Neural crest cell (in vitro differentiated cells): ENCODE measurements around the gene PSMB7. TPM values are rescaled to one million over a fixed set of nuclear protein-coding genes. Genes with fewer than 3 reads are reported as not detected.
A peak's percentile ranks its signal among the peaks of the same experiment; 100 is the strongest.

ENCODE experiments used
- DNase-seq: peaks from one replicate; pipeline ENCODE4 v3.0.0; 2021; ENCODE audit warnings: low read depth, mixed read lengths, low spot score
- H3K27ac Mint-ChIP-seq: one replicate; pipeline ENCODE4 v1.8.0; 2021; ENCODE audit warnings: mild to moderate bottlenecking, mixed read lengths; ENCODE audit not compliant: unreplicated experiment
- H3K27me3 Mint-ChIP-seq: 2 replicates; pipeline ENCODE4 v1.8.0; 2021; ENCODE audit warnings: low read depth, mild to moderate bottlenecking, mixed read lengths
- H3K36me3 Mint-ChIP-seq: 2 replicates; pipeline ENCODE4 v1.8.0; 2021; ENCODE audit warnings: low read depth, mild to moderate bottlenecking, mixed read lengths
- H3K4me1 Mint-ChIP-seq: 2 replicates; pipeline ENCODE4 v1.8.0; 2021; ENCODE audit warnings: mixed read lengths
- H3K4me3 Mint-ChIP-seq: one replicate; pipeline ENCODE4 v1.8.0; 2021; ENCODE audit warnings: mild to moderate bottlenecking, mixed read lengths
- H3K9me3 Mint-ChIP-seq: 2 replicates; pipeline ENCODE4 v1.8.0; 2021; ENCODE audit warnings: mixed read lengths
- total RNA-seq: library from RNA; stranded (reverse); gene quantifications from 2 replicates; pipeline ENCODE4 v1.2.1, GENCODE V29; 2021
- TF ChIP-seq, protein P1 (sequence below): fragments of 200-600 bp; sonication (generic); conservative IDR thresholded peaks from 2 replicates; pipeline ENCODE4 v1.5.0; 2021; ENCODE audit warnings: antibody characterized with exemption, mild to moderate bottlenecking

The PSMB7 gene
- total RNA-seq, 1 donor from 2014 or later: 196 TPM

DNA sequence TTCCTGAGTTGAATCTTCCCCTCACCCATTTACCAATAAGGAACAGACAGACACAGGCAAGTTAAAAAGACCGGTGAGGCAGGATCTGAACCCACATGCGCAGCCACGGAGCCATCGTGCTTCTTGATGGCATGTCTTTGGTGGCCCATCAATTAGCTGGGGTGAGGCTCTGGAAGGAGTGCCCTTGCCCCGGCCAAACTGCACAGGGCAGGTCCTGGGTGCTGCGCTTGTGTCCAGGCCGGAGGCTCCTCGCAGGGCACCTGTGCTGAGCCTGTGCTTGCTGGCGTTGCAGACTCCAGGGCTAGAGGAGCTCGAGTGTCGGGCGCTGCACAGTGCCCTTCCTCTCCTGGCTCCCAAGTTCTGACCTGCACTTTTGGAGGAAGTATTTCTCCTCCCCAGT is 66.4 kb downstream of the PSMB7 start:
- Mint-ChIP-seq H3K4me3 (peak overlapping the region; percentile 38), H3K27ac (peak overlapping the region; percentile 71), H3K9me3 (no peaks in the 10 kb centered on the region), H3K27me3 (no peaks in the 10 kb centered on the region), H3K4me1 (peaks cover 25% of the 10 kb centered on the region), H3K36me3 (peaks cover 17% of the 10 kb centered on the region)
- DNase-seq: no peak
- TF ChIP-seq, protein P1, sequence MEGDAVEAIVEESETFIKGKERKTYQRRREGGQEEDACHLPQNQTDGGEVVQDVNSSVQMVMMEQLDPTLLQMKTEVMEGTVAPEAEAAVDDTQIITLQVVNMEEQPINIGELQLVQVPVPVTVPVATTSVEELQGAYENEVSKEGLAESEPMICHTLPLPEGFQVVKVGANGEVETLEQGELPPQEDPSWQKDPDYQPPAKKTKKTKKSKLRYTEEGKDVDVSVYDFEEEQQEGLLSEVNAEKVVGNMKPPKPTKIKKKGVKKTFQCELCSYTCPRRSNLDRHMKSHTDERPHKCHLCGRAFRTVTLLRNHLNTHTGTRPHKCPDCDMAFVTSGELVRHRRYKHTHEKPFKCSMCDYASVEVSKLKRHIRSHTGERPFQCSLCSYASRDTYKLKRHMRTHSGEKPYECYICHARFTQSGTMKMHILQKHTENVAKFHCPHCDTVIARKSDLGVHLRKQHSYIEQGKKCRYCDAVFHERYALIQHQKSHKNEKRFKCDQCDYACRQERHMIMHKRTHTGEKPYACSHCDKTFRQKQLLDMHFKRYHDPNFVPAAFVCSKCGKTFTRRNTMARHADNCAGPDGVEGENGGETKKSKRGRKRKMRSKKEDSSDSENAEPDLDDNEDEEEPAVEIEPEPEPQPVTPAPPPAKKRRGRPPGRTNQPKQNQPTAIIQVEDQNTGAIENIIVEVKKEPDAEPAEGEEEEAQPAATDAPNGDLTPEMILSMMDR: no peak

- Mint-ChIP-seq H3K4me3 (peak overlapping the region; percentile 38), H3K27ac (peak overlapping the region; percentile 71)
Measured at GRCh38 chr9:124348363-124348762, 66.9 kb downstream of the PSMB7 start.

DNA sequence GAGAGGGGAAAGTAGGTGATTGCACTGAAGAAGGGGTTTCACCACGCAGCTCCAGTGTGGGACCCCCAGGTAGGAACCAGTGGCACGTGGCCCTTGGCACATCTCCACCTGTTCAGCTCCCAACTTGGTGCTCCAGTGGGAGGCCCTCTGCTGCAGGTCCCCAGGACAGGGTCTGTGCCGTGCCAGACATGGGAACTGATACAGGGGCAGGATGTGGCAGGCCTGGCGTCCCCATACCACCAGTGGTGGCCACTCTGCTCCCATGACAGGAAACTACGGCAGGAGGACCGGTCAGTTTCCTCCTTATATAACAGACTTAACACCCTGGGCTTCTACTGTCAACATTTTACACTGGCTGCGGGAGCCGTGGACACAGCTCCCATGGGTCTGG is 67.3 kb downstream of the PSMB7 start:
- Mint-ChIP-seq H3K4me1 (peaks cover 32% of the 10 kb centered on the region), H3K4me3 (peak overlapping the region; percentile 38), H3K36me3 (peaks cover 16% of the 10 kb centered on the region), H3K27me3 (no peaks in the 10 kb centered on the region), H3K27ac (no peak overlapping the region), H3K9me3 (no peaks in the 10 kb centered on the region)
- no peak for DNase-seq
- TF ChIP-seq, protein P1: no peak

More at GRCh38 chr9:124348363-124348762, 66.9 kb downstream of the PSMB7 start:
- DNase-seq: no peak
- Mint-ChIP-seq H3K4me1 (peaks cover 28% of the 10 kb centered on the region), H3K36me3 (peaks cover 16% of the 10 kb centered on the region), H3K27me3 (no peaks in the 10 kb centered on the region), H3K9me3 (no peaks in the 10 kb centered on the region)
- TF ChIP-seq, protein P1: no peak

- Mint-ChIP-seq H3K27ac (no peak overlapping the region), H3K27me3 (no peaks in the 10 kb centered on the region), H3K4me3 (no peak overlapping the region), H3K4me1 (peaks cover 37% of the 10 kb centered on the region), H3K9me3 (no peaks in the 10 kb centered on the region), H3K36me3 (peaks cover 13% of the 10 kb centered on the region)
- TF ChIP-seq, protein P1: no peak
- no peak for DNase-seq
Measured at GRCh38 chr9:124347206-124347967, 67.9 kb downstream of the PSMB7 start.

- Mint-ChIP-seq H3K36me3 (peaks cover 11% of the 10 kb centered on the region), H3K9me3 (no peaks in the 10 kb centered on the region), H3K27ac (no peak overlapping the region), H3K4me1 (peaks cover 37% of the 10 kb centered on the region), H3K4me3 (peak overlapping the region; percentile 15), H3K27me3 (no peaks in the 10 kb centered on the region)
- TF ChIP-seq, protein P1: no peak
- no peak for DNase-seq
Measured at GRCh38 chr9:124346347-124347163, 68.7 kb downstream of the PSMB7 start.
